HEK293 (cell line): ENCODE data around the gene ZNF101.

Experiments used
- CTCF ChIA-PET: fragments of 350-600 bp; formaldehyde crosslinking; extraction: SDS; loops from one replicate; lab custom pipeline; 2021; ENCODE audit warnings: antibody characterized with exemption; lab: Yijun Ruan, JAX
- POLR2A ChIA-PET: fragments of 300-600 bp; formaldehyde crosslinking; extraction: SDS; loops from one replicate; lab custom pipeline; 2020; ENCODE audit warnings: antibody characterized with exemption, inconsistent platforms; lab: Yijun Ruan, JAX
- H3K27ac ChIP-seq: fragments of 200-500 bp; sonication (Bioruptor generic); 2 replicates; pipeline ENCODE4 v1.5.1; 2014; ENCODE audit warnings: low read depth, low read length, control low read depth, inconsistent platforms; ENCODE audit errors: extremely low read depth
- H3K36me3 ChIP-seq, 2 experiments: fragments of 200-500 bp in 1 of 2; sonication (Bioruptor generic) in 1 of 2; 1 replicate in 1 of 2; 2 replicates in 1 of 2; pipeline ENCODE4 v1.5.1; 2014 to 2017; ENCODE audit warnings: inconsistent platforms in 2 of 2, low read length in 2 of 2; ENCODE audit not compliant: control insufficient read depth in 2 of 2, insufficient read depth in 1 of 2
- H3K4me1 ChIP-seq: fragments of 200-500 bp; sonication (Bioruptor generic); 2 replicates; pipeline ENCODE4 v1.5.1; 2014; ENCODE audit warnings: mild to moderate bottlenecking, low read length, inconsistent platforms; ENCODE audit not compliant: control insufficient read depth, insufficient read depth
- H3K4me3 ChIP-seq: 2 replicates; pipeline ENCODE4 v1.5.1; 2011; ENCODE audit warnings: low read depth, mild to moderate bottlenecking, control low read depth, low read length, moderate library complexity
- H3K9me3 ChIP-seq: fragments of 200-500 bp; sonication (Bioruptor generic); 2 replicates; pipeline ENCODE4 v1.5.1; 2014; ENCODE audit warnings: low read depth, low read length, inconsistent platforms; ENCODE audit not compliant: control insufficient read depth, insufficient read depth
- GLIS1 ChIP-seq: fragments of 450-650 bp; formaldehyde crosslinking; IDR thresholded peaks from 2 replicates; pipeline ENCODE4 v1.5.1; 2016; ENCODE audit warnings: missing biosample characterization, missing genetic modification characterization
- KLF9 ChIP-seq: fragments of 450-650 bp; formaldehyde crosslinking; IDR thresholded peaks from 2 replicates; pipeline ENCODE4 v1.5.1; 2016; ENCODE audit warnings: missing biosample characterization, missing genetic modification characterization, low read depth
- OSR2 ChIP-seq: fragments of 450-650 bp; formaldehyde crosslinking; IDR thresholded peaks from 2 replicates; pipeline ENCODE4 v1.5.1; 2016; ENCODE audit warnings: missing biosample characterization, missing genetic modification characterization
- SCRT2 ChIP-seq: fragments of 450-650 bp; formaldehyde crosslinking; IDR thresholded peaks from 2 replicates; pipeline ENCODE4 v1.5.1; 2016; ENCODE audit warnings: missing biosample characterization, missing genetic modification characterization
- SP2 ChIP-seq: fragments of 450-650 bp; formaldehyde crosslinking; IDR thresholded peaks from 2 replicates; pipeline ENCODE4 v1.5.1; 2016; ENCODE audit warnings: missing biosample characterization, missing genetic modification characterization
- ZBTB26 ChIP-seq: fragments of 450-650 bp; formaldehyde crosslinking; optimal IDR thresholded peaks from 2 replicates; pipeline ENCODE3; 2016; ENCODE audit warnings: missing biosample characterization, mild to moderate bottlenecking, missing genetic modification characterization
- ZBTB8A ChIP-seq: fragments of 450-650 bp; formaldehyde crosslinking; IDR thresholded peaks from 2 replicates; pipeline ENCODE4 v1.5.1; 2016; ENCODE audit warnings: missing biosample characterization, missing genetic modification characterization
- ZIC2 ChIP-seq: fragments of 450-650 bp; formaldehyde crosslinking; IDR thresholded peaks from 2 replicates; pipeline ENCODE4 v1.5.1; 2016; ENCODE audit warnings: missing biosample characterization, missing genetic modification characterization
- ZNF155 ChIP-seq: fragments of 450-650 bp; formaldehyde crosslinking; IDR thresholded peaks from 2 replicates; pipeline ENCODE4 v1.5.1; 2016; ENCODE audit warnings: missing biosample characterization, missing genetic modification characterization
- ZNF248 ChIP-seq: fragments of 450-650 bp; formaldehyde crosslinking; IDR thresholded peaks from 2 replicates; pipeline ENCODE4 v1.5.1; 2017; ENCODE audit warnings: missing biosample characterization, missing genetic modification characterization
- ZNF341 ChIP-seq: fragments of 450-650 bp; formaldehyde crosslinking; IDR thresholded peaks from 2 replicates; pipeline ENCODE4; 2016; ENCODE audit warnings: low read depth, missing biosample characterization, missing genetic modification characterization
- ZNF394 ChIP-seq: fragments of 450-650 bp; formaldehyde crosslinking; IDR thresholded peaks from 2 replicates; pipeline ENCODE4 v1.5.1; 2016; ENCODE audit warnings: missing biosample characterization, missing genetic modification characterization, mild to moderate bottlenecking, moderate library complexity, borderline replicate concordance
- ZNF529 ChIP-seq: fragments of 450-650 bp; formaldehyde crosslinking; IDR thresholded peaks from 2 replicates; pipeline ENCODE4 v1.5.1; 2017; ENCODE audit warnings: missing genetic modification characterization, missing biosample characterization; ENCODE audit not compliant: insufficient replicate concordance
- ZNF571 ChIP-seq: fragments of 450-650 bp; formaldehyde crosslinking; IDR thresholded peaks from 2 replicates; pipeline ENCODE4 v1.5.0; 2017; ENCODE audit warnings: missing biosample characterization, missing genetic modification characterization
- ZNF600 ChIP-seq: fragments of 450-650 bp; formaldehyde crosslinking; IDR thresholded peaks from 2 replicates; pipeline ENCODE4 v1.5.1; 2016; ENCODE audit warnings: missing biosample characterization, missing genetic modification characterization
- ZNF654 ChIP-seq: fragments of 450-650 bp; formaldehyde crosslinking; IDR thresholded peaks from 2 replicates; pipeline ENCODE4 v1.5.1; 2016; ENCODE audit warnings: low read depth, missing biosample characterization, missing genetic modification characterization
- ZSCAN5A ChIP-seq: fragments of 450-650 bp; formaldehyde crosslinking; IDR thresholded peaks from 2 replicates; pipeline ENCODE4 v1.5.1; 2016; ENCODE audit warnings: missing biosample characterization, missing genetic modification characterization
- TF ChIP-seq, protein P1 (sequence below): fragments of 450-650 bp; formaldehyde crosslinking; IDR thresholded peaks from 2 replicates; pipeline ENCODE4 v1.5.1; 2016; ENCODE audit warnings: missing biosample characterization, missing genetic modification characterization, borderline replicate concordance
- TF ChIP-seq, protein P2 (sequence below): fragments of 450-650 bp; formaldehyde crosslinking; IDR thresholded peaks from 2 replicates; pipeline ENCODE4 v1.5.1; 2016; ENCODE audit warnings: missing biosample characterization, missing genetic modification characterization

ZNF101 gene

DNA sequence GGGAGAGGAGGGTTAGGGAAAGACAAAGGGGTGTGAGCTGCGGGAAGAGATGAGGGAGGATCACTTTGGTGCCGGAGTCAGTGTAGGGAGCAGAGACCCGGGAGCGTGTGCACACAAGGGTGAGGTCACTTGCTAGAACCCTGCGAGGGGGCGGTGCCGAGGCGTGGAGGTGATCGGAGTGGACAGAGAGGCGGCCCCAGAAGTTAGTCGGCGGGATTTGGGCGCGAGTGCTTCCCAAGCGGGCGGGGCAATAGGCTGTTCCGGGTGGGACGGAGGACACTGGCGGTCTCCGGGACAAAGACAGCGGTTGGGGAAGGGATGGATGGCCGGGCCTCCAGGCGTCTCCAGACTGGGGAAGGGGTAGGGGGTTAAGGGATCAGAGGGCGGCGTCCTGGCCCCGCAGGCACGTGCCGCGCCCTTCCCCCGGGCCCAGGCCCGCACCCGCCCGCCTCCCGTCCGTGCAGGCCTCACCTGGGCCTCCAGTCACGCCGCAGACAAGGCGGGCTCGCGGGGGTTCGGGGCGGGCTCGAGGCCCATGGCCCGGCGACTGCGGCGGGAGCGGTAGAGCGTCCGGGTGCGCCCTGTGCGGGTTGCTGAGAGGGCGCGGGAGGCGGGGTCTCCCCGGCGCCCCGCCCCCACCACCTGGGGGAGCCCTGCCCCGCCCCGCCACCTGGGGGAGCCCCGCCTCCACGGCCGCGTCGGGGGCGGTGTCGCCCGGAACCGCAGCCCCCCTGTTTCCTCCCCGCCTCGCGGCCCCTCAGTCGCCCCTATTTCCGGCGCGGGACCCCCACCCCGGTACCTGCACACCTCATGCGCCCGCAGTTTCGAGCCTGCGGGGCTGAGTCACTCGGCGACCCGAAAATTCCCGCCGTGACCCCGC lies 40.8 kb upstream of the ZNF101 start, which contains the start of gene LPAR2 (continued):
- TF ChIP-seq KLF9 (tag by site-specific recombination) (no peak), ZSCAN5A (tag by site-specific recombination) (no peak), ZBTB26 (tag by site-specific recombination) (peak; percentile 43), ZNF600 (tag by site-specific recombination) (peak; percentile 26; the same call in 1 of the 2 replicates)

- Histone ChIP-seq H3K36me3 (peaks cover 0 to 14% of the 10 kb centered on the region in 2 experiments; a peak in 2 of 3 replicates), H3K9me3 (no peaks in the 10 kb centered on the region), H3K4me1 (no peaks in the 10 kb centered on the region), H3K27ac (no peak overlapping the region), H3K4me3 (peak overlapping the region; percentile 40)
- ChIA-PET CTCF (interaction anchor here (0.9 to 1.0 kb wide), 2 partner anchors 15 to 96 kb away, joined by 4 read pairs; no protein-coding TSS in a partner anchor), POLR2A (interaction anchor here (0.5 to 0.6 kb wide), 2 partner anchors 15 to 72 kb away, joined by 3 to 4 read pairs; no protein-coding TSS in a partner anchor)
- TF ChIP-seq ZNF600 (tag by site-specific recombination) = 0 out of 2 replicates have a peak, but pooled peaks have one; percentile 23
- TF ChIP-seq, protein P1, sequence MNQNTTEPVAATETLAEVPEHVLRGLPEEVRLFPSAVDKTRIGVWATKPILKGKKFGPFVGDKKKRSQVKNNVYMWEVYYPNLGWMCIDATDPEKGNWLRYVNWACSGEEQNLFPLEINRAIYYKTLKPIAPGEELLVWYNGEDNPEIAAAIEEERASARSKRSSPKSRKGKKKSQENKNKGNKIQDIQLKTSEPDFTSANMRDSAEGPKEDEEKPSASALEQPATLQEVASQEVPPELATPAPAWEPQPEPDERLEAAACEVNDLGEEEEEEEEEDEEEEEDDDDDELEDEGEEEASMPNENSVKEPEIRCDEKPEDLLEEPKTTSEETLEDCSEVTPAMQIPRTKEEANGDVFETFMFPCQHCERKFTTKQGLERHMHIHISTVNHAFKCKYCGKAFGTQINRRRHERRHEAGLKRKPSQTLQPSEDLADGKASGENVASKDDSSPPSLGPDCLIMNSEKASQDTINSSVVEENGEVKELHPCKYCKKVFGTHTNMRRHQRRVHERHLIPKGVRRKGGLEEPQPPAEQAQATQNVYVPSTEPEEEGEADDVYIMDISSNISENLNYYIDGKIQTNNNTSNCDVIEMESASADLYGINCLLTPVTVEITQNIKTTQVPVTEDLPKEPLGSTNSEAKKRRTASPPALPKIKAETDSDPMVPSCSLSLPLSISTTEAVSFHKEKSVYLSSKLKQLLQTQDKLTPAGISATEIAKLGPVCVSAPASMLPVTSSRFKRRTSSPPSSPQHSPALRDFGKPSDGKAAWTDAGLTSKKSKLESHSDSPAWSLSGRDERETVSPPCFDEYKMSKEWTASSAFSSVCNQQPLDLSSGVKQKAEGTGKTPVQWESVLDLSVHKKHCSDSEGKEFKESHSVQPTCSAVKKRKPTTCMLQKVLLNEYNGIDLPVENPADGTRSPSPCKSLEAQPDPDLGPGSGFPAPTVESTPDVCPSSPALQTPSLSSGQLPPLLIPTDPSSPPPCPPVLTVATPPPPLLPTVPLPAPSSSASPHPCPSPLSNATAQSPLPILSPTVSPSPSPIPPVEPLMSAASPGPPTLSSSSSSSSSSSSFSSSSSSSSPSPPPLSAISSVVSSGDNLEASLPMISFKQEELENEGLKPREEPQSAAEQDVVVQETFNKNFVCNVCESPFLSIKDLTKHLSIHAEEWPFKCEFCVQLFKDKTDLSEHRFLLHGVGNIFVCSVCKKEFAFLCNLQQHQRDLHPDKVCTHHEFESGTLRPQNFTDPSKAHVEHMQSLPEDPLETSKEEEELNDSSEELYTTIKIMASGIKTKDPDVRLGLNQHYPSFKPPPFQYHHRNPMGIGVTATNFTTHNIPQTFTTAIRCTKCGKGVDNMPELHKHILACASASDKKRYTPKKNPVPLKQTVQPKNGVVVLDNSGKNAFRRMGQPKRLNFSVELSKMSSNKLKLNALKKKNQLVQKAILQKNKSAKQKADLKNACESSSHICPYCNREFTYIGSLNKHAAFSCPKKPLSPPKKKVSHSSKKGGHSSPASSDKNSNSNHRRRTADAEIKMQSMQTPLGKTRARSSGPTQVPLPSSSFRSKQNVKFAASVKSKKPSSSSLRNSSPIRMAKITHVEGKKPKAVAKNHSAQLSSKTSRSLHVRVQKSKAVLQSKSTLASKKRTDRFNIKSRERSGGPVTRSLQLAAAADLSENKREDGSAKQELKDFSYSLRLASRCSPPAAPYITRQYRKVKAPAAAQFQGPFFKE = no peak
These were observed 40.0 kb upstream of the ZNF101 start for GRCh38 chr19:19628501-19629134.

DNA sequence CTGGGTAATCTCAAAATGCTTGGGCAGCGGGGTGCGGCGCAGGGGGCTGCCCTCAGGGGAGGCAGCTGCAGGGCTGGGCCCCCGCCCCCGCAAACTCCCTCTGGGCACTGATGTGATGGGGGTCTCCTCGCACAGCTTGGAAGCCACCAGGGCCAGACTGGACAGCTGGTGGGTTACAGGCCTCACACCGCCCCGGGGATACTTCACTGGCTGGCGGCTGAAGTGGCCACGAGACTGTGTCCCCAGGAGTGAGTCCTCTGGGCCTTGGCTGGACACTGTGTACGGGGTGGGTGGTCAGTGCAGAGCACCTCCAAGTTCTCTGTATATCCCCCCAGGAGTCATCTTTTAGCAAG lies 38.6 kb upstream of the ZNF101 start:
- H3K4me3 ChIP-seq = no peak overlapping the region
- peaks cover 0 to 28% of the 10 kb centered on the region in 2 experiments; a peak in 2 of 3 replicates for H3K36me3 ChIP-seq
- no peak overlapping the region for H3K27ac ChIP-seq
- no peaks in the 10 kb centered on the region for H3K4me1 ChIP-seq
- no peaks in the 10 kb centered on the region for H3K9me3 ChIP-seq
- POLR2A ChIA-PET = no interaction called here
- TF ChIP-seq OSR2 (tag by site-specific recombination) = no peak
- no peak for TF ChIP-seq ZNF600 (tag by site-specific recombination)
- TF ChIP-seq ZNF654 (tag by site-specific recombination) = no peak
- no peak for TF ChIP-seq GLIS1 (tag by site-specific recombination)
- no peak for TF ChIP-seq ZNF155 (tag by site-specific recombination)
- TF ChIP-seq SP2 (tag by site-specific recombination) = no peak
- TF ChIP-seq, protein P2, sequence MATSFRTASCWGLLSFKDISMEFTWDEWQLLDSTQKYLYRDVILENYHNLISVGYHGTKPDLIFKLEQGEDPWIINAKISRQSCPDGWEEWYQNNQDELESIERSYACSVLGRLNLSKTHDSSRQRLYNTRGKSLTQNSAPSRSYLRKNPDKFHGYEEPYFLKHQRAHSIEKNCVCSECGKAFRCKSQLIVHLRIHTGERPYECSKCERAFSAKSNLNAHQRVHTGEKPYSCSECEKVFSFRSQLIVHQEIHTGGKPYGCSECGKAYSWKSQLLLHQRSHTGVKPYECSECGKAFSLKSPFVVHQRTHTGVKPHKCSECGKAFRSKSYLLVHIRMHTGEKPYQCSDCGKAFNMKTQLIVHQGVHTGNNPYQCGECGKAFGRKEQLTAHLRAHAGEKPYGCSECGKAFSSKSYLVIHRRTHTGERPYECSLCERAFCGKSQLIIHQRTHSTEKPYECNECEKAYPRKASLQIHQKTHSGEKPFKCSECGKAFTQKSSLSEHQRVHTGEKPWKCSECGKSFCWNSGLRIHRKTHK (tag by site-specific recombination) = no peak
- no peak for TF ChIP-seq ZNF248 (tag by site-specific recombination)
- TF ChIP-seq ZIC2 = no peak
- no peak for TF ChIP-seq ZNF529 (tag by site-specific recombination)
- no peak for TF ChIP-seq ZBTB8A (tag by site-specific recombination)
- TF ChIP-seq SCRT2 (tag by site-specific recombination) = no peak
- no peak for TF ChIP-seq ZNF341 (tag by site-specific recombination)
- no peak for TF ChIP-seq ZNF394 (tag by site-specific recombination)
- no peak for TF ChIP-seq ZBTB26 (tag by site-specific recombination)
- no peak for TF ChIP-seq ZNF571 (tag by site-specific recombination)
- CTCF ChIA-PET = no interaction called here
